ENCODE results near the gene HTT-AS.

Gene HTT-AS

GRCh38 chr4:3017504-3017903 lies 56.8 kb downstream of the HTT-AS start:
- H3K36me3 ChIP-seq (ENCODE audit: insufficient read depth, low read length): no peaks in the 10 kb centered on the region
- no peak overlapping the region for H3K9ac ChIP-seq (ENCODE audit: low read depth, low read length)

GRCh38 chr4:3016961-3017360 lies 57.4 kb downstream of the HTT-AS start:
- no peak overlapping the region for H3K9ac ChIP-seq (ENCODE audit: low read depth, low read length)
- H3K9me3 ChIP-seq (ENCODE audit: control insufficient read depth, insufficient read depth, low read length): no peaks in the 10 kb centered on the region
- H3K4me1 ChIP-seq (ENCODE audit: insufficient read depth, low read length): no peaks in the 10 kb centered on the region
- no peaks in the 10 kb centered on the region for H3K36me3 ChIP-seq (ENCODE audit: insufficient read depth, low read length)

More at GRCh38 chr4:3017504-3017903, 56.8 kb downstream of the HTT-AS start:
- Histone ChIP-seq H3K4me1 (ENCODE audit: insufficient read depth, low read length) (no peaks in the 10 kb centered on the region), H3K9me3 (ENCODE audit: control insufficient read depth, insufficient read depth, low read length) (no peaks in the 10 kb centered on the region)

- no peaks in the 10 kb centered on the region for H3K4me1 ChIP-seq (ENCODE audit: insufficient read depth, low read length)
- no peaks in the 10 kb centered on the region for H3K9me3 ChIP-seq (ENCODE audit: control insufficient read depth, insufficient read depth, low read length)
- no peak overlapping the region for H3K9ac ChIP-seq (ENCODE audit: low read depth, low read length)
- no peaks in the 10 kb centered on the region for H3K36me3 ChIP-seq (ENCODE audit: insufficient read depth, low read length)
Observed at GRCh38 chr4:3013839-3014350, 60.4 kb downstream of the HTT-AS start.

Measured in ES-I3 (cell line).